ENCODE measurements around the gene SMOC2. TPM values are rescaled to one million over a fixed set of nuclear protein-coding genes. Genes with fewer than 3 reads are reported as not detected.

SMOC2 gene
- total RNA-seq, 1 experiment from 2014 or later, result not detected

- Histone ChIP-seq H3K4me3 (no peak overlapping the region), H3K27me3 (no peaks in the 10 kb centered on the region), H3K9me3 (replicated peaks) (no peaks in the 10 kb centered on the region), H3K36me3 (no peaks in the 10 kb centered on the region), H3K4me1 (no peaks in the 10 kb centered on the region), H3K27ac (no peak overlapping the region)
- DNase-seq, result no peak
Observed at GRCh38 chr6:168520233-168520632, 79.2 kb downstream of the SMOC2 start.

DNA sequence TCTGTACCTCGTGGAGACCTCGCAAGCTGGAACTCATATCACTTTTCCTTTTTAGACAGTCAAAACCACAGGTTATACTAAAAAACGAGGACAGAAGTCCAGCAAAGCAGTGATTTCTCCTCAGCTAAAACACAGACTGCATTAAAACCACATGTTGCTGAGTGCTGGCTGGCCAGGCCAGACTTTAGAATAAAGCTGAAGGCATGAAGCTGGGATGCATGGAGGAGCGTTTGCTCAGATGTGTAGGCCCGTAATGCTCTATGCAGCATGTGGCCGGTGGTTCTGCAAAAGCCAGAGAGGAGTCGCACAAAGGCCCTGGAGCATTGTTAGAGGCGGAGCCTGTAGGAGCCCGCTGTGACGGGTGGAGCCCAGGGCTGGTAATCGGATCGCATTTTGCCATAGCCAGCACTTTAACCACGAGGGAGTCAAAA, 83.6 kb downstream of the SMOC2 start:
- no peak for DNase-seq
- H3K4me1 ChIP-seq, result no peaks in the 10 kb centered on the region
- H3K36me3 ChIP-seq, result no peaks in the 10 kb centered on the region
- H3K27me3 ChIP-seq, result peaks cover 7% of the 10 kb centered on the region; the same call in 1 of the 2 replicates
- no peak overlapping the region for H3K27ac ChIP-seq
- H3K4me3 ChIP-seq, result no peak overlapping the region
- H3K9me3 ChIP-seq (replicated peaks), result no peaks in the 10 kb centered on the region

DNA sequence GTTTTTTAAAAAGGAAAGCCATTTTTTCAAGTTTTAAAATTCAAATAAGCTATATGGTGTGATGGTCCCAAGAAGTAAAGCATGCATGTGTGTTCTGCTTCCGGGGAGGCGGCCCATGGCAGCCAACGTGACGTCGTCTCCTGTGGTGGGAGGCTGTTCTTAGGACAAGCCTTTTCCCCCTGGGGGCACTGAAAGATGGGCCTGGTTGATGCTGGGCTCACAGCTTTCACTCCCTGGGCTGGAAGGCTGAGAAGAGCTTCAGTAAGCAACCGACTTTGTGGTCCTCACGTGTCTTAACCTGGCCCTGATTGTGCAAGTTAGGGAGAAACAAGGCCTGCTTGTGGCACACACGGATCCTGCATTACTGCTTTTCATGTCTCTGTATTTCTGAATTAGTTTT, 84.1 kb downstream of the SMOC2 start:
- no peak for DNase-seq
- Histone ChIP-seq H3K4me3 (no peak overlapping the region), H3K9me3 (replicated peaks) (no peaks in the 10 kb centered on the region), H3K36me3 (no peaks in the 10 kb centered on the region), H3K27ac (no peak overlapping the region), H3K27me3 (peaks cover 8% of the 10 kb centered on the region; the same call in 1 of the 2 replicates), H3K4me1 (no peaks in the 10 kb centered on the region)

- no peaks in the 10 kb centered on the region for H3K9me3 ChIP-seq (replicated peaks)
- no peaks in the 10 kb centered on the region for H3K4me1 ChIP-seq
- no peak overlapping the region for H3K4me3 ChIP-seq
- no peak overlapping the region for H3K27ac ChIP-seq
- no peaks in the 10 kb centered on the region for H3K36me3 ChIP-seq
- H3K27me3 ChIP-seq, result peaks cover 9% of the 10 kb centered on the region; the same call in 1 of the 2 replicates
- no peak for DNase-seq
Observed at GRCh38 chr6:168525926-168526630, 85.1 kb downstream of the SMOC2 start.

GRCh38 chr6:168526841-168527281, 85.9 kb downstream of the SMOC2 start:
- no peaks in the 10 kb centered on the region for H3K9me3 ChIP-seq (replicated peaks)

GRCh38 chr6:168527451-168528210, 86.6 kb downstream of the SMOC2 start:
- Histone ChIP-seq H3K9me3 (replicated peaks) (no peaks in the 10 kb centered on the region), H3K36me3 (no peaks in the 10 kb centered on the region)
- DNase-seq, result no peak

More at GRCh38 chr6:168526841-168527281, 85.9 kb downstream of the SMOC2 start:
- Histone ChIP-seq H3K27me3 (peaks cover 9% of the 10 kb centered on the region; the same call in 1 of the 2 replicates), H3K27ac (no peak overlapping the region), H3K4me1 (no peaks in the 10 kb centered on the region), H3K4me3 (no peak overlapping the region), H3K36me3 (no peaks in the 10 kb centered on the region)
- DNase-seq, result no peak

GRCh38 chr6:168528474-168529095, 87.6 kb downstream of the SMOC2 start:
- H3K27me3 ChIP-seq, result peaks cover 9% of the 10 kb centered on the region; the same call in 1 of the 2 replicates
- H3K36me3 ChIP-seq, result no peaks in the 10 kb centered on the region
- DNase-seq, result no peak
- H3K27ac ChIP-seq, result no peak overlapping the region
- no peaks in the 10 kb centered on the region for H3K4me1 ChIP-seq
- H3K9me3 ChIP-seq (replicated peaks), result no peaks in the 10 kb centered on the region
- no peak overlapping the region for H3K4me3 ChIP-seq

More at GRCh38 chr6:168527451-168528210, 86.6 kb downstream of the SMOC2 start:
- Histone ChIP-seq H3K27ac (no peak overlapping the region), H3K27me3 (peaks cover 9% of the 10 kb centered on the region; the same call in 1 of the 2 replicates), H3K4me3 (no peak overlapping the region), H3K4me1 (no peaks in the 10 kb centered on the region)

DNA sequence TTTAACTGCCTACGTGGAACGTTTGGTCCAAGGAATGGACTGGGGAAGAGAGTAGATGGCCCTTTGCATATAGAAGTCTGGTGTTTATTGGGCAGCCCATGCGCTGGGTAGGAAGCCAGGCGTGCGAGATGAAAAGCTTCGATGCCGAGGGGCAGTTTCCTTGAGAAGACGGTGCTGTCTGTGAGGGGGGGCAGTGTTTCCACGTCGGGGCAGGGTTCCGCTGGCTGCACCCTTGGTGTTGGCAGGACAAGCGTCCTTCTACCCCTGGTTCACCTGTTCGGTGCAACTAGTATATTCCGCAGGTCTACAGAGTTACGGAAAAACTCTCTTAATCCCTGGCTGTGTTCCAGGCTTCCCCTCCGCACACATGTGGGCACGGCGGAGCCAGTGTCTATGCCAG, 88.2 kb downstream of the SMOC2 start:
- H3K4me3 ChIP-seq, result no peak overlapping the region
- H3K36me3 ChIP-seq, result no peaks in the 10 kb centered on the region
- no peak overlapping the region for H3K27ac ChIP-seq
- H3K4me1 ChIP-seq, result no peaks in the 10 kb centered on the region
- peaks cover 9% of the 10 kb centered on the region; the same call in 1 of the 2 replicates for H3K27me3 ChIP-seq
- DNase-seq, result no peak
- H3K9me3 ChIP-seq (replicated peaks), result no peaks in the 10 kb centered on the region

GRCh38 chr6:168530653-168531071, 89.7 kb downstream of the SMOC2 start:
- H3K36me3 ChIP-seq, result no peaks in the 10 kb centered on the region
- H3K4me3 ChIP-seq, result no peak overlapping the region
- H3K27me3 ChIP-seq, result peaks cover 11% of the 10 kb centered on the region; the same call in 1 of the 2 replicates
- H3K27ac ChIP-seq, result no peak overlapping the region
- no peaks in the 10 kb centered on the region for H3K4me1 ChIP-seq
- H3K9me3 ChIP-seq (replicated peaks), result no peaks in the 10 kb centered on the region
- no peak for DNase-seq

DNA sequence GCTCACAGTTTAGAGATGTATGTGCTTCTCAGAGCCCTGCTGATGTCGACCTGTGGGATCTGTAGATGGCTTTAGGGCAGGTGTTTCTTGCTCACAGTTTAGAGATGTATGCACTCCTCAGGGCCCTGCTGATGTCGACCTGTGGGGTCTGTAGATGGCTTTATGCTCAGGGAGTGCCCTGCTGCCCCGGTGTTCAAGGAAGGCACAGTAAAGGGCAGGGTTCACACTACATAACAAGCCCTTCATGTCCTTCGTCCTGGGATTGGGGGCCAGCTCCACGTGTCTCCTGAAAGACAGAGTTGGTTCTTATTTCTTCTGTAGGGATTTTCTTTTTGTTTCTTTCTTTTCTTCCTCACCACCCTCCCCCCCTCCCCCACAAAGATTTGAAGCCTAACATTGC, 91.1 kb downstream of the SMOC2 start:
- no peaks in the 10 kb centered on the region for H3K36me3 ChIP-seq
- H3K9me3 ChIP-seq (replicated peaks), result no peaks in the 10 kb centered on the region
- H3K4me3 ChIP-seq, result no peak overlapping the region
- DNase-seq, result no peak
- H3K27ac ChIP-seq, result no peak overlapping the region
- H3K27me3 ChIP-seq, result 0 out of 2 replicates have a peak, but pooled peaks cover 7% of the 10 kb centered on the region
- no peaks in the 10 kb centered on the region for H3K4me1 ChIP-seq

DNA sequence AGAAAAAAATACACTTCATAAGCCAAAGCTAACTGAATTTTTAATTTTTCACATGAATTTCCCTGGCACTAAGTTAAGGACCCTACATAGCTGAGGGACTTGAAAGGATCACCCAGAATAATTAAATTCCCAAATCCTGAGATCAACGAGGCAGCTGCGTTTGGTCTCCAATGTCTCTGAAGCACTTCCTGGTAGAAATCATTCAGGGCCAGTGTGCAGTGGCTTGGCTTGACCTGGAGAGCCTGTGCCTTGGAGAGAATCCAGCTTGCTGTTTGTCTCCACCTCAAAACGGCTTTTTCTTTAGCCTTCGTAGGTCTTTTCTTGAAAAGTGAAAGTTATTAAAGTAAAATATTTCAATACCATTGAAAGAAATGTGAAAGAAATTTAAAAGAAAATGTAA, 92.4 kb downstream of the SMOC2 start:
- Histone ChIP-seq H3K9me3 (replicated peaks) (no peaks in the 10 kb centered on the region), H3K27me3 (0 out of 2 replicates have a peak, but pooled peaks cover 5% of the 10 kb centered on the region), H3K4me3 (no peak overlapping the region), H3K36me3 (no peaks in the 10 kb centered on the region), H3K27ac (no peak overlapping the region), H3K4me1 (no peaks in the 10 kb centered on the region)
- DNase-seq, result peak; percentile 19 to 24

DNA sequence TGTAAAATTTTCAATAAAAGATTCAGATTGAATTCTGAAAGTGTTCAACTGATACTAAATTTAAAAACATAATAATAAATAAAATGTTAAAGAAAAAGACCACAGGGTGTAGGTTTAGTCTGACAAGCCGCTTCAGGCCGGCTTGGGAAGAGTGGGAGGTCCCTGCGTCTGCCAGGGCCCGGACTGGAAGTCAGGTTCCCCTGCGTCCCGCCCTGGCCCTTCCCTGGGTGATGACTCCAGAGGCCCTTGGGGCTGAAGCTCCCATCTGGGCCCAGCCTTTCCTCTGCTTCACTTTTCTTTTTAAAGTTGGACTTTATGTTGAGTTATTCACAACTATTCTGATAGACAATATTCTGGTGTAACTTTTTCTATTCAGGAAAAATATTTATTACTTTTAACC, 93.3 kb downstream of the SMOC2 start:
- Histone ChIP-seq H3K27ac (no peak overlapping the region), H3K9me3 (replicated peaks) (no peaks in the 10 kb centered on the region), H3K36me3 (no peaks in the 10 kb centered on the region), H3K4me1 (no peaks in the 10 kb centered on the region), H3K4me3 (no peak overlapping the region), H3K27me3 (0 out of 2 replicates have a peak, but pooled peaks cover 5% of the 10 kb centered on the region)
- DNase-seq, result no peak

- DNase-seq, result no peak
- no peaks in the 10 kb centered on the region for H3K36me3 ChIP-seq
- H3K27me3 ChIP-seq, result peaks cover 6% of the 10 kb centered on the region; the same call in 1 of the 2 replicates
- H3K27ac ChIP-seq, result no peak overlapping the region
- no peak overlapping the region for H3K4me3 ChIP-seq
- no peaks in the 10 kb centered on the region for H3K9me3 ChIP-seq (replicated peaks)
- H3K4me1 ChIP-seq, result no peaks in the 10 kb centered on the region
Observed at GRCh38 chr6:168535711-168536110, 94.7 kb downstream of the SMOC2 start.

- H3K9me3 ChIP-seq (replicated peaks), result no peaks in the 10 kb centered on the region
Observed at GRCh38 chr6:168536196-168536595, 95.2 kb downstream of the SMOC2 start.

More at GRCh38 chr6:168536196-168536595, 95.2 kb downstream of the SMOC2 start:
- Histone ChIP-seq H3K4me3 (no peak overlapping the region), H3K4me1 (no peaks in the 10 kb centered on the region; the same call in 1 of the 2 replicates), H3K36me3 (no peaks in the 10 kb centered on the region), H3K27me3 (peaks cover 8% of the 10 kb centered on the region; the same call in 1 of the 2 replicates), H3K27ac (no peak overlapping the region)
- no peak for DNase-seq

Measured in SJCRH30 (cell line).